Keratinocyte (primary cell): Measurements from ENCODE around the gene NHSL2. TPM values are rescaled to one million over a fixed set of nuclear protein-coding genes. Genes with fewer than 3 reads are reported as not detected.

Experiments used
- DNase-seq: peaks from one replicate; pipeline ENCODE4 v3.0.0-alpha.2; 2011; ENCODE audit warnings: low read depth, missing footprints, low spot score
- FAIRE-seq: peaks from 2 replicates; lab custom pipeline; 2011; peaks lifted over from hg19 to GRCh38; lab: Jason Lieb, UNC
- H2AFZ ChIP-seq: 2 replicates; pipeline ENCODE4 v1.6.0; 2012; ENCODE audit warnings: low read length, control low read depth, inconsistent platforms; ENCODE audit not compliant: control insufficient read depth
- H3K27ac ChIP-seq: 2 replicates; pipeline ENCODE4 v1.5.1; 2011; ENCODE audit warnings: low read length; ENCODE audit not compliant: control insufficient read depth, insufficient read depth
- H3K27me3 ChIP-seq: 3 replicates; pipeline ENCODE4 v1.6.0; 2011; ENCODE audit warnings: low read length; ENCODE audit not compliant: control insufficient read depth, insufficient read depth; ENCODE audit errors: extremely low read depth
- H3K36me3 ChIP-seq, 2 experiments: 2 replicates in 1 of 2; 3 replicates in 1 of 2; pipeline ENCODE4 v1.5.1; 2011; ENCODE audit warnings: low read length in 2 of 2, mild to moderate bottlenecking in 1 of 2; ENCODE audit not compliant: control insufficient read depth in 2 of 2, insufficient read depth in 2 of 2; ENCODE audit errors: extremely low read depth in 1 of 2
- H3K4me1 ChIP-seq: 3 replicates; pipeline ENCODE4 v1.5.1; 2011; ENCODE audit warnings: low read length; ENCODE audit not compliant: control insufficient read depth, insufficient read depth; ENCODE audit errors: extremely low read depth
- H3K4me2 ChIP-seq: 3 replicates; pipeline ENCODE4 v1.6.0; 2011; ENCODE audit warnings: low read depth, low read length; ENCODE audit not compliant: control insufficient read depth, insufficient read depth; ENCODE audit errors: extremely low read depth
- H3K4me3 ChIP-seq, 3 experiments: fragments of 200-600 bp in 1 of 3; sonication (generic) in 1 of 3; 2 replicates in 2 of 3; 3 replicates in 1 of 3; pipeline ENCODE4 v1.5.1; 2011 to 2016; ENCODE audit warnings: low read length in 3 of 3, mild to moderate bottlenecking in 3 of 3, control low read depth in 2 of 3, inconsistent platforms in 1 of 3, low read depth in 1 of 3, mixed read lengths in 1 of 3, mixed run types in 1 of 3, moderate library complexity in 1 of 3; ENCODE audit not compliant: control insufficient read depth in 2 of 3, insufficient read depth in 2 of 3; ENCODE audit errors: extremely low read depth in 1 of 3
- H3K79me2 ChIP-seq: 2 replicates; pipeline ENCODE4 v1.6.0; 2012; ENCODE audit warnings: low read length; ENCODE audit not compliant: control insufficient read depth, insufficient read depth
- H3K9ac ChIP-seq: 3 replicates; pipeline ENCODE4 v1.6.0; 2011; ENCODE audit warnings: low read length; ENCODE audit not compliant: control insufficient read depth, insufficient read depth; ENCODE audit errors: extremely low read depth
- H3K9me1 ChIP-seq: 3 replicates; pipeline ENCODE4 v1.6.0; 2011; ENCODE audit warnings: low read length; ENCODE audit not compliant: control insufficient read depth, insufficient read depth; ENCODE audit errors: extremely low read depth
- H3K9me3 ChIP-seq: 2 replicates; pipeline ENCODE4 v1.5.1; 2012; ENCODE audit warnings: low read depth, low read length; ENCODE audit not compliant: control insufficient read depth
- H4K20me1 ChIP-seq: 3 replicates; pipeline ENCODE4 v1.6.0; 2011; ENCODE audit warnings: low read length; ENCODE audit not compliant: control insufficient read depth, insufficient read depth; ENCODE audit errors: extremely low read depth
- EZH2 ChIP-seq: IDR thresholded peaks from one replicate; pipeline ENCODE4 v1.6.1; 2012; ENCODE audit warnings: inconsistent platforms, mild to moderate bottlenecking, low read length, moderate library complexity
- dilution Hi-C: fragments of 300-500 bp; cut with MboI; formaldehyde crosslinking; loops from one replicate; pipeline ENCODE4 v1.7.0; 2020; ENCODE audit warnings: low sequenced_read_pairs; ENCODE audit not compliant: extremely low pct_ligation_motif_present
- polyA plus RNA-seq, 5 experiments: library from polyadenylated mRNA; depleted of rRNA in 3 of 5; stranded (reverse) in 3 of 5; stranded (forward) in 1 of 5; unstranded in 1 of 5; fragments of >200 nt; gene quantifications; 1 replicate in 1 of 5; 2 replicates in 3 of 5; 3 replicates in 1 of 5; pipeline versions ENCODE4 v1.2.1 to v1.2.3, GENCODE V29; 2011 to 2012; ENCODE audit warnings: missing spikeins in 2 of 5, low read depth in 1 of 5, low replicate concordance in 1 of 5
- TF ChIP-seq, protein P1 (sequence below), 3 experiments: IDR thresholded peaks in 1 of 3; conservative IDR thresholded peaks in 1 of 3; optimal IDR thresholded peaks in 1 of 3; 2 replicates in 2 of 3; 3 replicates in 1 of 3; pipeline versions ENCODE3 to v1.5.1; 2011; ENCODE audit warnings: low read length in 3 of 3, mild to moderate bottlenecking in 3 of 3, moderate library complexity in 2 of 3, control low read depth in 1 of 3, inconsistent platforms in 1 of 3; ENCODE audit not compliant: insufficient read depth in 2 of 3; ENCODE audit errors: extremely low read depth in 1 of 3

NHSL2 gene
- polyA plus RNA-seq, 1 donor (not counting 4 experiments of a cell fraction or from before 2014, with no cell fraction given), result 0.04 TPM

DNA sequence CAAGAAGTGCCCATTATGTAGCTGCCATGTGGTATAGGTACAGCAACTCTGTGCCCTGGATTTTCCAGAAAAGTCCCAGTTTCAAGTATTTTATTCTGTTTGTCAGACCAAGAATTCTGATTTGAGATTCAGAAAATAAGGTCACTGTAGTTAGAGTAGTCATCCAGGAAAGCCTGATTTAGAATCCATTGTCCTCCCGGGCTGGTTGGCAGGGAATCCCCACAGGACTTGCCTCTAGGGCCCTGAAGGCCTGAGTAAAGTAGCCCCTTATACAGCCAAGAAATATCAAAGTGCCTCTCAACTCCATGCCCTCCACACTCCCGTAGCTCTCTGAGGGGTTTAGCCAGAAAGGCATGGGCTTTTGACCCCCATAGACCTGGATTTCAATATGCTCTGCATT is 184.7 kb downstream of the NHSL2 start:
- H3K79me2 ChIP-seq, result no peaks in the 10 kb centered on the region
- no peak for FAIRE-seq
- H3K9ac ChIP-seq, result no peak overlapping the region
- H2AFZ ChIP-seq, result no peak overlapping the region
- no peak overlapping the region for H3K4me3 ChIP-seq
- no peak for DNase-seq
- no peaks in the 10 kb centered on the region for H3K9me1 ChIP-seq
- no peak overlapping the region for H3K4me2 ChIP-seq
- H4K20me1 ChIP-seq, result no peaks in the 10 kb centered on the region
- H3K4me1 ChIP-seq, result no peaks in the 10 kb centered on the region
- TF ChIP-seq, protein P1, sequence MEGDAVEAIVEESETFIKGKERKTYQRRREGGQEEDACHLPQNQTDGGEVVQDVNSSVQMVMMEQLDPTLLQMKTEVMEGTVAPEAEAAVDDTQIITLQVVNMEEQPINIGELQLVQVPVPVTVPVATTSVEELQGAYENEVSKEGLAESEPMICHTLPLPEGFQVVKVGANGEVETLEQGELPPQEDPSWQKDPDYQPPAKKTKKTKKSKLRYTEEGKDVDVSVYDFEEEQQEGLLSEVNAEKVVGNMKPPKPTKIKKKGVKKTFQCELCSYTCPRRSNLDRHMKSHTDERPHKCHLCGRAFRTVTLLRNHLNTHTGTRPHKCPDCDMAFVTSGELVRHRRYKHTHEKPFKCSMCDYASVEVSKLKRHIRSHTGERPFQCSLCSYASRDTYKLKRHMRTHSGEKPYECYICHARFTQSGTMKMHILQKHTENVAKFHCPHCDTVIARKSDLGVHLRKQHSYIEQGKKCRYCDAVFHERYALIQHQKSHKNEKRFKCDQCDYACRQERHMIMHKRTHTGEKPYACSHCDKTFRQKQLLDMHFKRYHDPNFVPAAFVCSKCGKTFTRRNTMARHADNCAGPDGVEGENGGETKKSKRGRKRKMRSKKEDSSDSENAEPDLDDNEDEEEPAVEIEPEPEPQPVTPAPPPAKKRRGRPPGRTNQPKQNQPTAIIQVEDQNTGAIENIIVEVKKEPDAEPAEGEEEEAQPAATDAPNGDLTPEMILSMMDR (optimal IDR thresholded peaks at IDR 0.05 in 1 of 3, IDR thresholded peaks at IDR 0.05 in 1 of 3, conservative IDR thresholded peaks at IDR 0.05 in 1 of 3; ENCODE audit: extremely low read depth in 1 of 3, insufficient read depth in 2 of 3, low read length in 3 of 3), result no peak
- TF ChIP-seq EZH2, result no peak
- H3K36me3 ChIP-seq, result no peaks in the 10 kb centered on the region
- H3K27me3 ChIP-seq, result peaks cover 13% of the 10 kb centered on the region
- dilution Hi-C loops, result no loop called here
- H3K27ac ChIP-seq, result no peak overlapping the region
- H3K9me3 ChIP-seq, result no peaks in the 10 kb centered on the region

DNA sequence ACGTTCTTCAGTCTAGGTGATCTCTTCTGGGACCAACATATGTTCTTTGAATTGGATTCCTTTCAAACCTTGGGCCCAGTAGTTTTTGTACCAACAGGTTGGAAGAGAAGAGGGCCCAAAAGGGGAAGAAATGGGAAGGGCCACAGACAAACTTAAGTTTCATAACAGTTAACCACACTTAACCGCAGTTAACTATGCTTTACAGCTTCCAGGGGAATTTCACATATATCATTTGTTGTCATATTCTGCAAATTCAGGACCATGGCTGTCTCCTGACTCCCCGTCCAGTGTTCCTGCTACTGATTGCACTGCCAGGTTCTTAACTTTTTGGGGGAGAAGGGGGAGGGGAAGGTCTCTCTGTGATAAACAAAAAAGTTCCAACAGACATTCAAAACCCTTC is 186.5 kb downstream of the NHSL2 start:
- dilution Hi-C loops, result no loop called here
- DNase-seq (no peak), FAIRE-seq (no peak)
- TF ChIP-seq EZH2, result no peak
- TF ChIP-seq, protein P1 (optimal IDR thresholded peaks at IDR 0.05 in 1 of 3, IDR thresholded peaks at IDR 0.05 in 1 of 3, conservative IDR thresholded peaks at IDR 0.05 in 1 of 3; ENCODE audit: extremely low read depth in 1 of 3, insufficient read depth in 2 of 3, low read length in 3 of 3), result no peak
- no peaks in the 10 kb centered on the region for H3K9me3 ChIP-seq
- H3K27me3 ChIP-seq, result peaks cover 10% of the 10 kb centered on the region
- no peaks in the 10 kb centered on the region for H4K20me1 ChIP-seq
- no peak overlapping the region for H2AFZ ChIP-seq
- no peaks in the 10 kb centered on the region for H3K79me2 ChIP-seq
- H3K36me3 ChIP-seq, result no peaks in the 10 kb centered on the region
- no peak overlapping the region for H3K9ac ChIP-seq
- H3K4me3 ChIP-seq, result no peak overlapping the region
- H3K9me1 ChIP-seq, result no peaks in the 10 kb centered on the region
- no peaks in the 10 kb centered on the region for H3K4me1 ChIP-seq
- H3K27ac ChIP-seq, result no peak overlapping the region
- H3K4me2 ChIP-seq, result no peak overlapping the region
